ENCODE results near the gene GFOD1. TPM values are rescaled to one million over a fixed set of nuclear protein-coding genes. Genes with fewer than 3 reads are reported as not detected.
"Not testable (repeated sequence)": the region's sequence is repeated elsewhere in the genome, so short reads cannot be mapped to it uniquely, and the experiment has no call there.

The GFOD1 gene
- total RNA-seq, 2 experiments from 2014 or later, result 8.0 to 8.7 TPM

DNA sequence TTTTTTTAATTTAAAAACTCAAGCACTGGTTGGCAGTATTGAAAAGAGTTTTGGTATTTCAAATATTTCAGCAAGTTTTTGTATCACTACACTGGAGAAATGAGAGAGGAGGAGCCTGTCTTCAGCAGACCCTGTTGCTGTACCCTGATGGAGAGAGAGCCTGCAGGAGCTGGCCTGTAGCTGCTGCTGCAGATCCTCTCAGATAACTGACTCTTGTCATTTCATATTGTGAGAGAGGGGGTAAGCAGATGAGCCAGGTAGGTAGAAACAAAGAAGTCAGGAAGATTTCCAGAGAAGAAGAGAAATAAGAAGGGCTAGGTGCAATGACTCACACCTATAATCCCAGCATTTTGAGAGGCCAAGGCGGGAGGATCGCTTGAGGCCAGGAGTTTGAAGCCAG is 94.9 kb downstream of the GFOD1 start:
- H3K9me3 Mint-ChIP-seq (ENCODE audit: insufficient read depth), result no peaks in the 10 kb centered on the region
- H3K4me1 Mint-ChIP-seq (ENCODE audit: low read depth), result peaks cover 10% of the 10 kb centered on the region
- no peak overlapping the region for H3K4me3 Mint-ChIP-seq
- H3K27me3 Mint-ChIP-seq (ENCODE audit: low read depth), result no peaks in the 10 kb centered on the region
- ChIA-PET CTCF (interaction anchor here (1.0 kb wide), 1 partner anchor 183 kb away, joined by 4 read pairs; the partner anchor contains the start of gene SIRT5), POLR2A (no interaction called here)
- DNase-seq (no peak), ATAC-seq (no peak)
- H3K27ac Mint-ChIP-seq, result peak overlapping the region; percentile 32
- H3K36me3 Mint-ChIP-seq (ENCODE audit: low read depth), result peaks cover 11% of the 10 kb centered on the region

DNA sequence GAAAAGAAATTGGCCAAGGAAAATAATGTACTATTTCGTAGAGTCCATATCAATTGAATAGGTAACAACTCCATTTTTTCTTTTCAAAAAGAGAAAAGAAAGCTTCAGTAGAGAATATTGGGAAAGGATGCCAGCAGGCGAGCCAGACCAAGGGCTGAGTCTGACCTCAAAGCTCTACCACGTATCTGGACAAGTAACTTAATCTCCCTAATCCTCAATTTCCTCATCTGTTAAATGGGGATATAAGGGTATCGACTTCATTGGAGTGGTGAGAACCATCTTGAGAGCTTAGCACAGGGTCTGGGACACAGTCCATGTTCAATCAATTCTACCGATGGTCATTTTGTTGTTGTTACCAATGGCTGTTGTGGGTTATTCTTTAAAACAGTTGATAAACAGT is 95.9 kb downstream of the GFOD1 start:
- Mint-ChIP-seq H3K4me3 (no peak overlapping the region), H3K27ac (no peak overlapping the region), H3K4me1 (ENCODE audit: low read depth) (peaks cover 6% of the 10 kb centered on the region), H3K9me3 (ENCODE audit: insufficient read depth) (no peaks in the 10 kb centered on the region), H3K27me3 (ENCODE audit: low read depth) (no peaks in the 10 kb centered on the region), H3K36me3 (ENCODE audit: low read depth) (peaks cover 11% of the 10 kb centered on the region)
- ChIA-PET CTCF (interaction anchor here (1.0 to 1.3 kb wide), 2 partner anchors 12 to 183 kb away, joined by 3 to 4 read pairs; partner anchors contain the start of gene SIRT5), POLR2A (no interaction called here)
- DNase-seq, result no peak
- ATAC-seq, result no peak

DNA sequence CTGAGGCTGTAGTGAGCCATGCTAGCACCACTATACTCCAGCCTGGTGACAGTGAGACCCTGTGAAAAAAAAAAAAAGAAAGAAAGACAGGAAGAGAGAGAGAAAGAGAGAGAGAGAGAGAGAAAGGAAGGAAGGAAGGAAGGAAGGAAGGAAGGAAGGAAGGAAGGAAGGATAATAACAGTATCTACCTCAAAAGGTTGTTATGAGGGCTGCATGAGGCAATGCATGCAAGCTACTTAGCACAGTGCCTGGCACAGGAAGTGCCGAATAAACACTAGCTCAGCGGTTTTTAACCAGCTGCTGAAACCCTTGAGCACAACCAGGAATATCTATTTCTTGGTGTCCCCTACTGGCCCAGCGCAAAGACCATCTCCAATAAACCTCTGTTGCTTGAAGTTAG is 96.7 kb downstream of the GFOD1 start:
- DNase-seq, result no peak
- ChIA-PET POLR2A (interaction anchor here (0.6 kb wide), 1 partner anchor 16 kb away, joined by 3 read pairs; no protein-coding TSS in a partner anchor), CTCF (interaction anchor here (1.3 kb wide), 1 partner anchor 11 kb away, joined by 3 read pairs; no protein-coding TSS in a partner anchor)
- peaks cover 11% of the 10 kb centered on the region for H3K36me3 Mint-ChIP-seq (ENCODE audit: low read depth)
- peaks cover 6% of the 10 kb centered on the region for H3K4me1 Mint-ChIP-seq (ENCODE audit: low read depth)
- H3K27ac Mint-ChIP-seq, result peak overlapping the region; percentile 68
- H3K4me3 Mint-ChIP-seq, result no peak overlapping the region
- no peaks in the 10 kb centered on the region for H3K27me3 Mint-ChIP-seq (ENCODE audit: low read depth)
- ATAC-seq, result no peak
- H3K9me3 Mint-ChIP-seq (ENCODE audit: insufficient read depth), result no peaks in the 10 kb centered on the region

DNA sequence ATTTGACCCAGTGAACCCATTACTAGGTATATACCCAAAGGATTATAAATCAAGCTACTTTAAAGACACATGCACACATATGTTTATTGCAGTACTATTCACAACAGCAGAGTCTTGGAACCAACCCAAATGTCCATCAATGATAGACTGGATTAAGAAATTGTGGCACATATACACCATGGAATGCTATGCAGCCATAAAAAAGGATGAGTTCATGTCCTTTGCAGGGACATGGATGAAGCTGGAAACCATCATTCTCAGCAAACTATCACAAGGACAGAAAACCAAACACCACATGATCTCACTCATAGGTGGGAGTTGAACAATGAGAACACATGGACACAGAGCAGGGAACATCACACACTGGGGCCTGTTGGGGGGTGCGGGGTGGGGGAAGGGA is 98.2 kb downstream of the GFOD1 start:
- H3K27me3 Mint-ChIP-seq (ENCODE audit: low read depth); H3K4me3 Mint-ChIP-seq; H3K4me1 Mint-ChIP-seq (ENCODE audit: low read depth); CTCF ChIA-PET; H3K27ac Mint-ChIP-seq; H3K9me3 Mint-ChIP-seq (ENCODE audit: insufficient read depth); POLR2A ChIA-PET; DNase-seq; ATAC-seq: not testable (repeated sequence)
- H3K36me3 Mint-ChIP-seq (ENCODE audit: low read depth), result peaks cover 13% of the 10 kb centered on the region

DNA sequence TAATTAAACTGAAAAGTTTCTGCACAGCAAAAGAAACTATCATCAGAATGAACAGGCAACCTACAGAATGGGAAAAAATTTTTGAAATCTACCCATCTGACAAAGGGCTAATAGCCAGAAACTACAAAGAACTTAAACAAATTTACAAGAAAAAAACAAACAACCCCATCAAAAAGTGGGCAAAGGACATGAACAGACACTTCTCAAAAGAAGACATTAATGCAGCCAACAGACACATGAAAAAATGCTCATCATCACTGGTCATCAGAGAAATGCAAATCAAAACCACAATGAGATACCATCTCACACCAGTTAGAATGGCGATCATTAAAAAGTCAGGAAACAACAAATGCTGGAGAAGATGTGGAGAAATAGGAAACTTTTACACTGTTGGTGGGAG is 98.6 kb downstream of the GFOD1 start:
- peaks cover 13% of the 10 kb centered on the region for H3K36me3 Mint-ChIP-seq (ENCODE audit: low read depth)
- H3K27me3 Mint-ChIP-seq (ENCODE audit: low read depth); H3K4me3 Mint-ChIP-seq: not testable (repeated sequence)

DNA sequence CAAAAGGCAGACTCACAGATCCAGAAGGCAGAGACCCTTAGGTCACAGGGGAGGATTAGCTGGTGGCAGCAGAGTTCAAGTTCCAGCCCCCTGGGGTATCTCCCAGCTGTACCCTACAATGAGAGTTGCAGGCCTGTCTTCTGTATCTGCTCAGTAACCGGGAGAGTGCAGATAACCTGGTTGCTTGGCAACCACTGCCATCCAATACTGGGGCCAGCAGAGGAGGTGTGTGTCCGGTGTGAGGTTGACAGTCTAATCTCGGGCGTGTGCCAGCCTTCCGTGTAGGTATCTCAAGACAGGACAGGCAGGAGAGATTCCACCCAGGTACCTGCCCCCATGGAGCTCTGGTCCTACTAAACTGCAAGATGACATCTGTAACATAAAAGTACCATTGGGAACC is 102.4 kb downstream of the GFOD1 start:
- no peak overlapping the region for H3K4me3 Mint-ChIP-seq
- ChIA-PET CTCF (interaction anchor here (1.2 to 2.3 kb wide), 5 partner anchors 27 to 190 kb away, joined by 3 to 11 read pairs (median 8); partner anchors contain the start of gene SIRT5), POLR2A (interaction anchor here (0.7 kb wide), 1 partner anchor 10 kb away, joined by 3 read pairs; no protein-coding TSS in a partner anchor)
- H3K27me3 Mint-ChIP-seq (ENCODE audit: low read depth), result no peaks in the 10 kb centered on the region
- H3K4me1 Mint-ChIP-seq (ENCODE audit: low read depth), result peaks cover 18% of the 10 kb centered on the region
- no peaks in the 10 kb centered on the region for H3K9me3 Mint-ChIP-seq (ENCODE audit: insufficient read depth)
- peaks cover 12% of the 10 kb centered on the region for H3K36me3 Mint-ChIP-seq (ENCODE audit: low read depth)
- ATAC-seq (no peak), DNase-seq (no peak)
- no peak overlapping the region for H3K27ac Mint-ChIP-seq

More for the DNA sequence above, 98.6 kb downstream of the GFOD1 start:
- CTCF ChIA-PET, result interaction anchor here (0.9 kb wide), 1 partner anchor 187 kb away, joined by 3 read pairs; no protein-coding TSS in a partner anchor
- POLR2A ChIA-PET; H3K9me3 Mint-ChIP-seq (ENCODE audit: insufficient read depth); DNase-seq; ATAC-seq; H3K4me1 Mint-ChIP-seq (ENCODE audit: low read depth); H3K27ac Mint-ChIP-seq: not testable (repeated sequence)

DNA sequence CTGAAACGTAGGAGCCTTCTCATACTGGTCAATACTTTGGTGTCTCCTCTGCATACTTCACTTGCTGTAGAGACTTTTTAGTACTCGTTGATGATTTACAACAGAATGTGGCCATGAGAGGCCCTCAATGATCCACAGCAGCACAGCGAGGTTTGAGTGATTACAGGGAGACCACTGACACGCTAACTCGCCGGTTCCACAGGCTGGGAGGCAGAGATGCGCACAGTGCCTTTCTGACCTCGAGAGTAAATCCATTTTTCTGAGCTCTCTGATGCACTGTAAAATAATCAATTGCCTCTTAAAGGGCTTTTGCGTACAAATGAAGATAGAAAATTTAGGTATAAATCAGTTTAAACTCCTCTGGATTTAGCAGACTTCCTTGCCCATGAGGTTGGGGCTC is 102.9 kb downstream of the GFOD1 start:
- no peaks in the 10 kb centered on the region for H3K9me3 Mint-ChIP-seq (ENCODE audit: insufficient read depth)
- CTCF ChIA-PET, result interaction anchor here (1.1 to 2.3 kb wide), 8 partner anchors 27 to 190 kb away, joined by 3 to 11 read pairs (median 4); partner anchors contain the start of gene SIRT5
- no peak overlapping the region for H3K27ac Mint-ChIP-seq
- no peak for DNase-seq
- H3K4me3 Mint-ChIP-seq, result no peak overlapping the region
- H3K4me1 Mint-ChIP-seq (ENCODE audit: low read depth), result peaks cover 18% of the 10 kb centered on the region
- POLR2A ChIA-PET, result interaction anchor here (0.7 kb wide), 1 partner anchor 9 kb away, joined by 3 read pairs; no protein-coding TSS in a partner anchor
- H3K27me3 Mint-ChIP-seq (ENCODE audit: low read depth), result no peaks in the 10 kb centered on the region
- no peak for ATAC-seq
- H3K36me3 Mint-ChIP-seq (ENCODE audit: low read depth), result peaks cover 9% of the 10 kb centered on the region

DNA sequence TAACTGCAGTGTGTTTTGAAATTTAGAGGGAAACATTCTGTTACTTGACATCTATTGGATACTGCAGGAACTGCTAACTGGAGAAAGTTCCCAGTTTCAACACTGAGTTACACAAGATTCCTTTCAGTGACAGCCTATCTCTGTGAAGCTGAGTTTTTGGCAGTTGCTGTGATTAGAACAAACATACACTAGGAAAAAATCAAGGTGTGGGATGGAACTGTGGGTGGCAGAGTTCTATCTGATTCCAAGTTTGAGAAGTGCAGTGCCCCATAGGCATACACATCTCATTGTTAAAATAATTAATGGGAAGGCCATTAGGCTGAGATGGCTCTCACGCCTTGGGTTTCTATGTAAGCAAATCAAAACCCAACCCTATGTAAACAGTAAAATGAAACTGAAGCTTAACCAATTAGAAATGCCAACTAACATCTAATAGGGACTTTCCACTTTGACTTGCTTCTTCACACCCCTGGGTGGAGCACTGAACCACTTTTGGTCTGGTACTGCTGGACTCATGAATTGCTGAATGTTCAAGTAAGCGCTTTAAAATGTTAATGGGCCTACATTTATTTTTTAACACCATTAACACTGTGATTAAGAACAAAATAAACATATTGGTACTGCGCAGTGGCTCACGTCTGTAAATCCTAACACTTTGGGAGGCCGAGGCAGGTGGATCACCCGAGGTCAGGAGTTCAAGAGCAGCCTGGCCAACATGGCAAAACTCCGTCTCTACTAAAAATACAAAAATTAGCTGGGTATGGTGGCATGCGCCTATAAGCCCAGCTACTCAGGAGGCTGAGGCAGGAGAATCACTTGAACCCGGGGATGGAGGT is 103.9 kb downstream of the GFOD1 start:
- Mint-ChIP-seq H3K4me3 (no peak overlapping the region), H3K9me3 (ENCODE audit: insufficient read depth) (no peaks in the 10 kb centered on the region), H3K4me1 (ENCODE audit: low read depth) (peaks cover 18% of the 10 kb centered on the region), H3K27me3 (ENCODE audit: low read depth) (no peaks in the 10 kb centered on the region), H3K27ac (no peak overlapping the region), H3K36me3 (ENCODE audit: low read depth) (peaks cover 4% of the 10 kb centered on the region)
- peak; percentile 66 for ATAC-seq
- ChIA-PET POLR2A (no interaction called here), CTCF (interaction anchor here (0.7 to 2.3 kb wide), 13 partner anchors 8 to 191 kb away, joined by 3 to 11 read pairs (median 4); partner anchors contain the start of gene SIRT5)
- no peak for DNase-seq

DNA sequence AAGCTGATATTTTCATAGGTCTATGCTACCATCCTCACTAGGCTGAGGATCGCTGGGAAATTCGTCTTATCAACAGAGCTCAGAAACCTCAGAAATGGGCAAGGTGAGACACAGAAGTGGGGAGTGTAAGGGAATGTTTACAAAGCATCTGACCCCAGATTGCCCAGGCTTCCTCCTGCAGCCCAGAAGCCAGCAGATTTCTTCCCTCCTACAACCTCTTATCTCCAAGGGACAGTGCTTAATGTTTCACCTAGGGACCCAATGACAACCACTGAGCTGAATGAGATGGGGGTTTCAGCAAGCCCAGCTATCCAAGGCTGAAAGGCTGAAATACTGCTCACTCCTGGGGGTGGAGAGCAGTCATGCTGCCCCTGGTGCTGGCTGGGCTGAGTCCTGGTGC is 106.6 kb downstream of the GFOD1 start:
- Mint-ChIP-seq H3K27ac (no peak overlapping the region), H3K4me3 (no peak overlapping the region), H3K36me3 (ENCODE audit: low read depth) (peaks cover 6% of the 10 kb centered on the region), H3K9me3 (ENCODE audit: insufficient read depth) (no peaks in the 10 kb centered on the region), H3K27me3 (ENCODE audit: low read depth) (no peaks in the 10 kb centered on the region), H3K4me1 (ENCODE audit: low read depth) (peaks cover 25% of the 10 kb centered on the region)
- ATAC-seq, result no peak
- no peak for DNase-seq
- POLR2A ChIA-PET, result interaction anchor here (0.6 kb wide), 1 partner anchor 49 kb away, joined by 3 read pairs; no protein-coding TSS in a partner anchor
- CTCF ChIA-PET, result interaction anchor here (1.2 to 2.3 kb wide), 5 partner anchors 26 to 49 kb away, joined by 3 to 6 read pairs (median 3); no protein-coding TSS in a partner anchor

DNA sequence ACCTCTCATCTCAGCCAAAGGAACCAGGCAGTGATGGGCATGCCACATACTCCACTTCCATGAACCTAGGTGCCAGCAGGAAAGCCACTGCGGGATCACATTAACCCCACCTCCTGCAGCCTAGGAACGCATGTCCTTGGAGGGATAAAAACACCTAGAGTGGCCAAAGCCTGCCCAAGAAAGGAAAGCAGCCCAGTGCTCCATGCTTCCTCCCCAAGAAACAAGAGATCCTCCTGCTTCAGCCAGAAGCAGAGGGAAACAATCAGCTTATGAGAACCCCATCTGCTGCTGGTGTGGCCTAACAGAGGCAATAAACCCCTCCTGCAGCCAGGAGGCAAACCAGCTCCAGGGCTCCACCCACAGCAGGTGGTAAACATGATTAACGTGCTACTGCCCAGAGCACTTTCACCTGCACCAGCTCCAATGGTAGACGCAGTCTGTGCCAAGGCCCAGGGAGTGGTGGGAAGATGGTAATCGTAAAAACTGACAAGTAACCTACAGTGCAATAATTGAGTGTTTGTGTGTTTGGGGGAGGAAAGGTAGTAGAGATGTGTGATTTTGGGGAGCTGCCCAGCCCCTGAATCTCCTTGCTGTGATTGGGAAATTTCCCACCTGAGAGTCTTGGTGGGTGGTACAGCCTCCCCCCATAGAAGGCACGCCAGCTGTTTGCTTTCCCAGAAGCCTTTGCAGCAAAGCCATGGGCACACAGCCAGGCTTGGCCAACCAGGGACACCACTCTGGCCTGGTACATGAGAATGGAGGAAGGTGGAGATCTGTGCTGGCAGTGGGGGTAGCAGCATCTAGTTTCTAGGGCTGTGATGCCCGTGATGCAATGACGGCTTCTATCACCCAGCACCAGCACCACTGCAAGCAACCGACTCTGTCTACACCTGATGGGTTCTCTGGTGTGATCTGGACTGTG is 108.5 kb downstream of the GFOD1 start:
- POLR2A ChIA-PET, result no interaction called here
- CTCF ChIA-PET, result interaction anchor here (0.6 to 2.2 kb wide), 7 partner anchors 12 to 441 kb away, joined by 3 to 8 read pairs (median 3); partner anchors contain the start of gene SIRT5

DNA sequence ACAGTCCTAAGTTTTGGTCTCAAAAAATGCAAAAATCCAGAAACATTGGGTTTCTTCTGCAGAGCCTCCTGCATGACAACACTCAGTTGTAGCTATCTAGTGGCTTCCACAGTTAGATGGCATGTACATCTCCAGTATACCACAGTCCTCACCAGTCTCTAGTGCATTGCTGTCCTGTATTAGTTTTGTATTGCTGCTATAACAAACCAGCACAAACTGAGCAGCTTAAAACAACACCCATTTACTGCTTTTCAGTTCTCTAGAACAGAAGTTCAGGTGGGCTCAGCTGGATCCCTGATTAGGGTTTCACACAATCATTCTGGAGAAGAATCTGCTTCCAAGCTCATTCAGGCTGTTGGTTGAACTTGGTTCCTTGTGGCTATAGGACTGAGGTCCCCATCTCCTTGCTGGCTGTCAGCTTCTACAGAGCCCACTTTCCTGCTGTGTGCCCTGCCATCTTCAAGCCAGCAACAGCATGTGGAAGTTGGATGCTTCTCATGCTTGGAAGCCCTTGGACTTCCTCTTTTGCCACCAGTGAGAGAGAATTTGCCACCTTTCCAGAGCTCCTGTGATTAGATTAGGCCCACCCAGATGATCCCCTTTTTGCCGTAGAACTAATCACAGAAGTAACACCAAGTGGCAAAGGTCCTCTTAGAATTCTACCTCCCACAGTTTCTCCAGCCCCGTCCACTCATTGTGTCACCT is 110.2 kb downstream of the GFOD1 start:
- DNase-seq, result no peak
- Mint-ChIP-seq H3K27ac (no peak overlapping the region), H3K4me1 (ENCODE audit: low read depth) (peaks cover 27% of the 10 kb centered on the region), H3K36me3 (ENCODE audit: low read depth) (peaks cover 5% of the 10 kb centered on the region), H3K9me3 (ENCODE audit: insufficient read depth) (no peaks in the 10 kb centered on the region), H3K27me3 (ENCODE audit: low read depth) (no peaks in the 10 kb centered on the region), H3K4me3 (no peak overlapping the region)
- ChIA-PET CTCF (interaction anchor here (0.8 to 1.2 kb wide), 2 partner anchors 50 to 161 kb away, joined by 3 read pairs; no protein-coding TSS in a partner anchor), POLR2A (interaction anchor here (0.8 kb wide), 1 partner anchor 48 kb away, joined by 3 read pairs; no protein-coding TSS in a partner anchor)
- no peak for ATAC-seq

More for the DNA sequence above, 108.5 kb downstream of the GFOD1 start:
- Mint-ChIP-seq H3K36me3 (ENCODE audit: low read depth) (peaks cover 5% of the 10 kb centered on the region), H3K9me3 (ENCODE audit: insufficient read depth) (no peaks in the 10 kb centered on the region), H3K4me1 (ENCODE audit: low read depth) (peaks cover 33% of the 10 kb centered on the region), H3K4me3 (no peak overlapping the region), H3K27me3 (ENCODE audit: low read depth) (no peaks in the 10 kb centered on the region), H3K27ac (no peak overlapping the region)
- ATAC-seq, result no peak
- no peak for DNase-seq

Measured in activated CD8-positive, alpha-beta T cell treated with anti-CD3 and anti-CD28 coated beads, Interleukin-2, amount 10 ng/mL, durations not matched to agents 7 days and 5 days (primary cell).